SK-N-MC (cell line): ENCODE data around the gene SMARCA1.

ENCODE experiments used
- EZH2 ChIP-seq: fragments of 200-600 bp; sonication (generic); IDR thresholded peaks from one replicate; pipeline ENCODE4 v1.6.1; 2017; ENCODE audit warnings: antibody characterized with exemption
- POLR2AphosphoS5 ChIP-seq: IDR thresholded peaks from 2 replicates; pipeline ENCODE4 v1.6.1; 2012; ENCODE audit warnings: mild to moderate bottlenecking, low read depth, low read length, borderline replicate concordance

DNA sequence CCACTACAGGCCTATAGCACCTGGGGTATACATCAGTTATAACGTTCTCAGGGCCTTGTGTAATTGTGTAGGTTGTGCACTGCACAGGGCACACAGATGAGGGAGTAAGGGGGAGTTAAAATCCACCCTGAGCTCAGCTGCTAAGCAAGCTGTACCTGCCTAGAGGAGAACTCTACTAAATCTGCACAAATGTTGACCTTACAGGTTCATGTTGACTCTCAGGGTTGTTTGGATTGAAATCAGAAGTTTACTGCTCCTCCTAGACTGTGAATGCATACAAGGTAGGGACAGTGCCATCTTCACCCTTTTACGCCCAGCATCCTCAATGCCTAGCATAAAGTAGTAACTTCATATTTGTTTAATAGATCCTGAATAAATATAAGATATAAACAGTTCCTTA is 89.8 kb downstream of the SMARCA1 start:
- TF ChIP-seq EZH2 (no peak), POLR2AphosphoS5 (no peak)
